ENCODE measurements around the gene REEP5. TPM values are rescaled to one million over a fixed set of nuclear protein-coding genes. Genes with fewer than 3 reads are reported as not detected.

Gene REEP5
- total RNA-seq, 1 donor from 2014 or later: 64.0 TPM

DNA sequence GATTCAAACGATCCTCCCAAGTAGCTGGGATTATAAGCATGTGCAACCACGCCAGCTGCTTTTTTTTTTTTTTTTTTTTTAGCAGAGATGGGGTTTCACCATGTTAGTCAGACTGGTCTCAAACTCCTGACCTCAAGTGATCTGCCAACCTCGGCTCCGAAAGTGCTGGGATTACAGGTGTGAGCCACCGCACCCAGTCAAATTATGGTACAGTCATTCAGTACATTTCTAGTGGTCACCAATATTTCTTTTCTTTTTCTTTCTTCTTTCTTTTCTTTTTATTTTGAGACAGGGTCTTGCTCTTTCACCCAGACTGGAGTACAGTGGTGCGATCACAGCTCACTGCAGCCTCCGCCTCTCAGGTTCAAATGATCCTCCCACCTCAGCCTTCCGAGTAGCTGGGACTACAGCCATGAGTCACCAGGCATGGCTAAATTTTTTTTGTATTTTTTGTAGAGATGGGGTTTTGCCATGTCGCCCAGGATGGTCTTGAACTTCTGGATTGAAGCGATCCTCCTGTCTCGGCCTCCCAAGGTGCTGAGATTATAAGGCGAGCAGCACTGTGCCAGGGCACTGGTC is 29.2 kb upstream of the REEP5 start:
- no peak overlapping the region for H3K4me3 ChIP-seq (ENCODE audit: low read depth, low read length)
- no peak for DNase-seq (ENCODE audit: low read depth)
- TF ChIP-seq, protein P1, sequence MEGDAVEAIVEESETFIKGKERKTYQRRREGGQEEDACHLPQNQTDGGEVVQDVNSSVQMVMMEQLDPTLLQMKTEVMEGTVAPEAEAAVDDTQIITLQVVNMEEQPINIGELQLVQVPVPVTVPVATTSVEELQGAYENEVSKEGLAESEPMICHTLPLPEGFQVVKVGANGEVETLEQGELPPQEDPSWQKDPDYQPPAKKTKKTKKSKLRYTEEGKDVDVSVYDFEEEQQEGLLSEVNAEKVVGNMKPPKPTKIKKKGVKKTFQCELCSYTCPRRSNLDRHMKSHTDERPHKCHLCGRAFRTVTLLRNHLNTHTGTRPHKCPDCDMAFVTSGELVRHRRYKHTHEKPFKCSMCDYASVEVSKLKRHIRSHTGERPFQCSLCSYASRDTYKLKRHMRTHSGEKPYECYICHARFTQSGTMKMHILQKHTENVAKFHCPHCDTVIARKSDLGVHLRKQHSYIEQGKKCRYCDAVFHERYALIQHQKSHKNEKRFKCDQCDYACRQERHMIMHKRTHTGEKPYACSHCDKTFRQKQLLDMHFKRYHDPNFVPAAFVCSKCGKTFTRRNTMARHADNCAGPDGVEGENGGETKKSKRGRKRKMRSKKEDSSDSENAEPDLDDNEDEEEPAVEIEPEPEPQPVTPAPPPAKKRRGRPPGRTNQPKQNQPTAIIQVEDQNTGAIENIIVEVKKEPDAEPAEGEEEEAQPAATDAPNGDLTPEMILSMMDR (conservative IDR thresholded peaks at IDR 0.05; ENCODE audit: low read depth, low read length): no peak

DNA sequence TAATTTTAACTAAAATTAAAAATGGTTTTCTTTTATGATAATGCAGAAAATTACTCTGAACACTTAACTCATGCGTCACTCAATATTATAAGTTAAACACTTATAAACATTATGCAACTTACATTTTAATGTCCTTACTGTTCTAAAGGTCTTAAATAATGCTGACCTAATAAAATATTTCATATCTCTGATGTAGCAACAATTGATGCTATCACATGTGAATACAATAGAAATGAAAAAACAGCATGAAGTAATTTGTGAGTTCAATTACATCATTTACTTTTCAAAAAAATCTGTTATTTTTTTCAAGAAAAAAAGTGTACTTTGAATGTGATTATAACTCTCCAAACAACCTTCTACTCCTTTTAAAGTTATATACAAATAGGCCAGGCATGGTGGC is 26.4 kb upstream of the REEP5 start:
- DNase-seq (ENCODE audit: low read depth): no peak
- no peak overlapping the region for H3K4me3 ChIP-seq (ENCODE audit: low read depth, low read length)
- TF ChIP-seq, protein P1 (conservative IDR thresholded peaks at IDR 0.05; ENCODE audit: low read depth, low read length): no peak

DNA sequence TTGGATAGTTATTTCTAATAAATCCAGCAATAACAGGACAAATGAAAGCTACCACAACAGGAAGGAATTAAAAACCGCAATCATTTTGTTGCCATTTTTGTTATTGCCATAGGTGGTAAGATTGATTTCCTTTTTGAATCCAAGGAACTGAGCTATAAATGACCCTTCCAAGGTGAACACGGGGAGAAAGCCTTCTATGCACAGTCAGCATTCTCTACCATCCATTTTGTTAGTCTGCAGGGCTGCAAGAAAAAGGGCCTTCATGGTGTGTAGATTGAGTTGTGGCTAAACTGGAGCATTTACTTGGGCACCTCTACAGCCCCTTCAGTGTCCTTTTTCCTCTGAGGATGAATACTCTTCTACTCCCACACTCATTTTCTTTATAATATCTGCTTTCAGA is 18.6 kb upstream of the REEP5 start:
- DNase-seq (ENCODE audit: low read depth): no peak
- TF ChIP-seq, protein P1 (conservative IDR thresholded peaks at IDR 0.05; ENCODE audit: low read depth, low read length): no peak
- no peak overlapping the region for H3K4me3 ChIP-seq (ENCODE audit: low read depth, low read length)

DNA sequence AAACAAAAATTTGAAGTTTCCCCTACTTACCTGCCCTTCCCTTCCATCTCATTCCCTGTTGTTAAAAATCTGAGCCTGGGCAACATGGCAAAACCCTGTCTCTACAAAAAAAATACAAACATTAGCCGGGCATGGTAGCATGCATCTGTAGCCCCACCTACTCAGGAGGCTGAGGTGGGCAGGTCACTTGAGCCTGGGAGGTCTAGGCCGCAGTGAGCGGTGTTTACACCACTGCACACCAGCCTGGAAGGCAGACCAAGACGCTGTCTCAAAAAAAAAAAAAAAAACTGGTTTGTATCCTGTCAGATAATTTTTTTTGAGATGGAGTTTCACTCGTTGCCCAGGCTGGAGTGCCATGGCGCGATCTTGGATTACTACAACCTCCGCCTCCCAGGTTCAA is 16.3 kb upstream of the REEP5 start:
- no peak for DNase-seq (ENCODE audit: low read depth)
- no peak overlapping the region for H3K4me3 ChIP-seq (ENCODE audit: low read depth, low read length)
- TF ChIP-seq, protein P1 (conservative IDR thresholded peaks at IDR 0.05; ENCODE audit: low read depth, low read length): no peak

DNA sequence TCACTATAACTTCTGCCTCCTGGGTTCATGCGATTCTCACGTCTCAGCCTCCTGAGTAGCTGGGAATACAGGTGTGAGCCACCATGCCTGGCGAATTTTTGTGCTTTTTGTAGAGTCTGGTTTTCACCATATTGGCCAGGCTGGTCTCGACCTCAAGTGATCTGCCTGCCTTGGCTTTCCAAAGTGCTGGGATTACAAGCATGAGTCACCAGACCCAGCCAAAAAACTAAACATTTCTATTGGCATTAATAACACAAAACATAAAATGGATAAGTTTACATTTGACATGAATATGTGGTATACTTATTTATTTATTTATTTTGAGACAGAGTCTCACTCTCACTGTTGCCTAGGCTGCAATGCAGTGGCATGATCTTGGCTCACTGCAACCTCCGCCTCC is 13.6 kb upstream of the REEP5 start:
- DNase-seq (ENCODE audit: low read depth): no peak
- TF ChIP-seq, protein P1 (conservative IDR thresholded peaks at IDR 0.05; ENCODE audit: low read depth, low read length): no peak
- H3K4me3 ChIP-seq (ENCODE audit: low read depth, low read length): no peak overlapping the region

DNA sequence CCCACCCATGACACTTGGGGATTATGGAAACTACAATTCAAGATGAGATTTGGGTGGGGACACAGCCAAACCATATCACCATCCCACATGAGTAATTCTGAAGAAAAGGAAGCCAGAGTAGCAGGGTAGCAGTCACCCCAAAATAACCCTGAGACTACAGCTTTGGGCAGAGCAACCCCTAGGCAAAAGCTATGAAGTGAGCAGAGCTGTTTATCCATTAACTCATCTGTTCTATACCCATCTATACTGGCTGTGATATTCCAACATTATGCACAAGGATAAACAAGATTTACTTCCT is 12.3 kb upstream of the REEP5 start:
- TF ChIP-seq, protein P1 (conservative IDR thresholded peaks at IDR 0.05; ENCODE audit: low read depth, low read length): no peak
- no peak overlapping the region for H3K4me3 ChIP-seq (ENCODE audit: low read depth, low read length)
- no peak for DNase-seq (ENCODE audit: low read depth)

DNA sequence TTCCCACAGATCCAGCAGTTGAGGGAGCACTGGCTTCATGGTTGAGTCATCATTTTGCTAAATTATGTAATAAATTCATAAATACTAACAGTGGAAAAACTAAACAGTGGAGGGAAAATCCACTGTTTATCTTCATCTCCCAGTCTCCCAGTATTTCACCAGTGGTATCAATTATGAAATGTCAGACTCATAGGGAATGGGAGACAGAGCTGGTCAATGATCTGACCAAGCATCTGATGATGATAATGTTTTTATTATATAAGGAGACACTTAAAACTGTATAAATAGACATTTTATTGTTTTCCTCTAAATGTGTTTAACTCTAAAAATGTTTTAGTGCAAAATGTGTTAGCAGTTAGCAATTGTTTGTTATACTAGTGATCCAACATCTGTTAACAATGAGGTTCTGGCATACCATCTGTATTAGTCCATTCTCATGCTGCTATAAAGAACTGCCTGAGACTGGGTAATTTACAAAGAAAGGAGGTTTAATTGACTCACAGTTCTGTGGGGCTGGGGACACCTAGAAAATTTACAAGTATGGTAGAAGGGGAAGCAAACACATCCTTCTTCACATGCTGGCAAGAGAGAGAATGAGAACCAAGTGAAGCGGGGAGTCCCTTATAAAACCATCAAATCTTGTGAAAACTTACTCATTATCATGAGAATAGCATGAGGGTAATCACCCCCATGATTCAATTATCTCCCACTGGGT is 11.8 kb upstream of the REEP5 start:
- no peak overlapping the region for H3K4me3 ChIP-seq (ENCODE audit: low read depth, low read length)
- no peak for DNase-seq (ENCODE audit: low read depth)
- TF ChIP-seq, protein P1 (conservative IDR thresholded peaks at IDR 0.05; ENCODE audit: low read depth, low read length): no peak
